Dermis blood vessel endothelial cell (primary cell): ENCODE results near the gene RUNX1. TPM values are rescaled to one million over a fixed set of nuclear protein-coding genes. Genes with fewer than 3 reads are reported as not detected.
A peak's percentile ranks its signal among the peaks of the same experiment; 100 is the strongest.

Experiments used
- DNase-seq: peaks from one replicate; pipeline ENCODE4 v3.0.0; 2010
- total RNA-seq: library from RNA; depleted of rRNA; stranded (reverse); fragments of >200 nt; gene quantifications from 2 replicates; pipeline ENCODE4 v1.2.3, GENCODE V29; 2014

The RUNX1 gene
- total RNA-seq, 1 donor from 2014 or later: 1.7 TPM

DNA sequence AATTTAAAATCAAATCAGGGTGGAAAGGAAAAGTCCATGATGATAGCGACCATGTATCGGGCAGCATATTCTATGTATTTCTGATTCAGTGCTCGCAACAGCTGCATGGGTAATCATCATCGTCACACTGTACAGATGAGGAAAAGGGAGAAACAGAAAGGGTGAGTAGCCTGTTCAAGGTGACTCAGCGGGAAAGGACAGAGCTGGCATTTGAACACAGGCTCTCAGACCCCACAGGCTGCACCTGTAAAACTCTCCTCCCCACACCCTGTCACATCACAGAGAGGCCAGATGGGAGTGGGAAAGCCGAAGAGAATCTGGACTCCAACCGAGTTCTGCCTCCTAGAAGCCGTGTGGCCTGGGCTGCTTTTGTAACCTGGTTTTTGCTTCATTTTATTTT, 14.0 kb downstream of the RUNX1 start:
- DNase-seq: no peak

DNA sequence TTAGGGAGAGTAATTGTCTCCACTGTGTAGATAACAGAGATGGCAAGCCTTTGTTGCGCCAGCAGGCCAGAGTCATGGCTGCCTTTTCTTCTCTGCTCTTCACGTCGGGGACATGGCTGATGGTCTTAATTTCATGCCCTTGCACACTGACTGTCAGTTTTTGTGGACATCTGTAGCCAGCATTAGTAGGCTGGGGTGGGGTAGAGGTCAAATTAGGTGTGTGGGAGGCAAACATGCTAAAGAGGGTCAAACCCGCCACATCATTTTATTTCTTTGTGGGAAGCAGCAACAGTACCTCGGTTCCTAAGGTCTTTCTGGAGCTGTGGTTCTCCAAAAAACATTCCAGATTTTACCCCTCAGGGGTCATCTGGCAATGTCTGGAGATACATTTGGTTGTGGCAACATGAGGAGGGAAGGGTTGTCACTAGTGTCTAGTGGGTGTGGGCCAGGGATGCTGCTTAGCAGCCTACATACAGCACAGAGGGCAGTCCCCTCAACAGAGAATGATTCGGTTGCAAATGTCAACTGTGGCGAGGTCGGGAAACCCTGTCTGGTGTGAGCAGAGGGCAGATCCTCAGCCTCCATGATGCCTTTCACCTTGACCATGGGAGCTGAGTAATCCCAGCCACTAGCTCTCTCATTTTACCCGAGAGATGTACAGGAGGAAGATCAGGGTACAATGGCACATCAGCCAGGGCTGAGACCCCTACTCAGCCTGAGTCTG, 14.7 kb downstream of the RUNX1 start:
- no peak for DNase-seq

DNA sequence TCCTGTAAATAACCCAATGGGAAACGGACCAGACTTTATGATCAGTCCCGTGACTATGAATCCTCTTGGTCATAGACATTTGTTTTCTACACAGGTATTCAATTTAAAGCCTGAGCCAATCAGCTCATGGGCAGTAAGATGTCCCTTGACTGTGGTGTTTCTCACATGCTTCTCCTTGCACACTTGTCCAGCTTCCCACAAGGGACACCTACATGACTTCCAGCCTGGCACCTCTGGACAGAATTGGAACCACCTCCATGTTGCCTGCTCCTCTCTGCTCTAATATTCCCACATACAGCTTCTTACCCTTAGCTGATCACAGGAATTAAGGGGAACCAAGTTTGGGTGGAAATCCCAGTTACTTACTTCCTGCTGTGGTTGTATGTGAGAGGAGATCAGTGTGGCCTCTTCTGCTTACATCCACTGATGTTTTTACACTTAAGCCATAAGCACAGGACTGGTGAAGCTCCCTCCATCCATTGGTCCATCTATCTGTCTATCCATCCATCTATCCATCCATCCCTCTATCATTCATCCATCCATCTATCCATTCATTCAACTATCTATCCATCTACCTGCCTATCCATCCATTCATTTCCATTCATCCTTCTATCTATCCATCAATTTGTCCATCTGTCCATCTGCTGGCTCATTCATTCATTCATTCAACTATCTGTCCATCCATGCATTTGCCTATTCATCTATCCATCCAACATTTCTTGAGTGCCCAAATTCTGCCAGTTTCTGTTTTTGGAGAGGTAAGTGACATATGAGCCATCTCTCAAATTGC, 16.4 kb downstream of the RUNX1 start:
- DNase-seq: no peak

DNA sequence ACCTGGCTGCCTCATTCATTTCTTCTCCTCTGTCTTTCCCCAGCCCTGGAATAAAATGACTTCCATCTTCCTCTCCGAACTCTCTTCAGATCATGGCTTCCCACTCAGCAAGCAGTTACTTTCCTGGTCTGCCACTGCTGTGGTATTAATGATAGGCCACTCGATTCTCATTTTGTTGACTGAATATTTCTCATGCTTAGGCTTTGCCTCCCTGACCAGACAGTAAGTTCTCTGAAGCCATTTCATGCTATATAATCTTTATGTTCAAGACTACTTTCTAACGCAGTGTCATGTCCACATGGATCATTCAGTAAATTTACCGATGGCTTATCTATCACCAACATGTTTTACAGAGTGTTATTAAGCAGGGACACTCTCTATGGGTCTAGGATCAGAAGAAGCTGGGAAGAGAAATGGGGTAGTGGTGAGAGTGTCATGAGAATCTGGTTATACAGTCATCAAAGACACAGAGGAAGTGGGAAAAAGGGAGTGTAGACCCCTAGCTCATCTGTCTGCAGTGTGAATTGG, 20.6 kb downstream of the RUNX1 start:
- DNase-seq: no peak

DNA sequence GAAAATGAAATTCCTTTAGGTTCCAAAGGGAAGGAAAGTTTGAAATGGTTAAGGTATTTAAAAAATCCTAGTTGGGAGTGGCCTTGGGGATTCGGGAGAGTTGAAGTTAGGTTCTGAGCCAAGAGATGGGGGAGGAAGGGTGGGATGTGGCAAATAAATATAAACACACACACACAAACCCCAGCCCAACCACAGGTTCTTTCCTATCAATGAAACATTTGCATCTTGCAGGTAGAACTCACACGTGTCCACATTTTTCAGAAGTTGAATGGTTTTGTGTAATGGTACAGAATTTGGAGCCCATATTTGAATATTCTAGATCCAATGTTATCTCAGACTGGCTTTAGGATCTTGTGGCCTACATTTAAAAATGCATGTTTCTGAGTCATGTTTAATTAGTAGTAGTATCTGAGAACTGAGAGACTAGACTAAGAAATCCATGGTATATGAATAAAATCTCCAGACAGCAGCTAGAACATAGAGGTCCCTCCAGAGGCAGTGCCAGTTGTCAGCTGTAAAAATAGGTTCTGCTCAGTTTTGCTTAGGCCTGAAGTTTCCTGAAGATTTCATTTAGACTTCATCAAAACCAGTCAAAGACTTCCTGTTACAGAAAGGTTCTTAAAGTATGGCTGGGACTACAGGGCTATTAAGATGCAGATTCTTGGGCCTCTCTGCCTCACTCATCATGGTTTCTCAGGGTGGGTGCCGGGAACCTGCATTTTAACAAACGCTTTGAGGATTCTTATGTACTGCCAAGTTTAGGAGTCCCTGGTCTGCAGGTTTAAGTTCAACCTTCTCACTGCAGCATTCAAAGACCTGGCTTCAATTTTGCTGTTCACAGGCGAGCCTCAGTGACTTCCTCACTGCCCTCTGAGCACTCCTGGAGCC, 21.3 kb downstream of the RUNX1 start:
- no peak for DNase-seq

DNA sequence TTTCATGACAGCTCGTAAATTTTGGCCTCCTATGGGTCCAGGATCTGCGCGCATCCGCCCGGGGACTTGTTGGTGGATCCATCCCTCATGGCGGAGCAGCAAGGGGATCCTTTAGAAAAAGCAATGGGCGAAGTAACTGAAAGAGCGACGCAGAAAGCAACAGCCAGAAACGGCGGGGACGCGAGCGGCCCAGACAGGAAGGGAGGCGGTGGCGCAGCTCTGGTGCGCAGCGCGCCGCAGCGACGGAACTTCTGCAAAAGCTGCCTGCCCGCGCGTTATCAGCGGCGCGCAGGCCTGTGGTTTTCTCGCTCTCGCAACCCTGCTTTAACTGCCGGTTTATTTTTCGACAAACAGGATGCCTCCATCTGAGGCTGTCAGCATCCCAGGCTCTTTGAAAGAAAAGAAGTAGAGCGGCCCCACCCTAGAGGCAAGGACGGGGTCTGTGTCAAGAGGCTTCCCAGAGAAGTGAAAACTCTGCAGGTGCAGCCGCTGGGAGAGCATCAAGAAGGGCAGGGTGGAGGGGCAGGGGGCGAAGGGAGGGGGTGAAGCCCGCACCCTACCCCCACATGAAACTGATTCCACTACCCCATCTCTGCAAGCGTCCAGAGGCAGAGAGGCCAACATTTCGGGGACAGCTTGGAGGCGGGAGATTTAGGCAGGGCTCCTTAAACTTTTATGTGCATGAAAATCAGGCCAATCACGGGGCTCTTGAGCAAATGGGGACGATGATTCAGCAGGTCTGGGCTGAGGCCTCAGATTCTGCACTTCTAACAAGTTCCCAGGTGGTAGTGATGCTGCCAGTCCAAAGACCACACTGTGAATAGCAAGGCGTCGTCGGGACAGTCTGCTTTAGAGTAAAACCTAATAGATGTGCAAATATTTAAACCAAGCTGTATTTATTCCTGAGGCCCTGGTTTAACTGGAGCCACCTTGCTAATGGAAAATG, 22.2 kb downstream of the RUNX1 start:
- DNase-seq: peak; percentile 15

DNA sequence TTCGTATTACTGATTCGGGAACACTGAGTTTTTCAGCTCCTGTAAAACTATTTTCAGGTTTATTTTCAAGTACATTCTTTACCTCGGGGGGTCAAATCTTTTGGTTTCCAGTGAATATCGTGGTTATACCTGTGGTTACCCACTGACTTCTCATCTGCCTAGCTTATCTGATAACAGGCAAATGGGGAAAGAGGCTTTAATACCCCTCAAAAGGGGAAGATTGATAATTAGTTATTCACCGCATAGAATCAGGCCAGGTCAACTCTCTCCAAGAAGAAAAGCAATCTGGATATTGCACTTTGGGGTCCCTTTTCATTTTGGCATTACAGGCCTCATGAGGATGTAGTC, 23.0 kb downstream of the RUNX1 start:
- DNase-seq: no peak

DNA sequence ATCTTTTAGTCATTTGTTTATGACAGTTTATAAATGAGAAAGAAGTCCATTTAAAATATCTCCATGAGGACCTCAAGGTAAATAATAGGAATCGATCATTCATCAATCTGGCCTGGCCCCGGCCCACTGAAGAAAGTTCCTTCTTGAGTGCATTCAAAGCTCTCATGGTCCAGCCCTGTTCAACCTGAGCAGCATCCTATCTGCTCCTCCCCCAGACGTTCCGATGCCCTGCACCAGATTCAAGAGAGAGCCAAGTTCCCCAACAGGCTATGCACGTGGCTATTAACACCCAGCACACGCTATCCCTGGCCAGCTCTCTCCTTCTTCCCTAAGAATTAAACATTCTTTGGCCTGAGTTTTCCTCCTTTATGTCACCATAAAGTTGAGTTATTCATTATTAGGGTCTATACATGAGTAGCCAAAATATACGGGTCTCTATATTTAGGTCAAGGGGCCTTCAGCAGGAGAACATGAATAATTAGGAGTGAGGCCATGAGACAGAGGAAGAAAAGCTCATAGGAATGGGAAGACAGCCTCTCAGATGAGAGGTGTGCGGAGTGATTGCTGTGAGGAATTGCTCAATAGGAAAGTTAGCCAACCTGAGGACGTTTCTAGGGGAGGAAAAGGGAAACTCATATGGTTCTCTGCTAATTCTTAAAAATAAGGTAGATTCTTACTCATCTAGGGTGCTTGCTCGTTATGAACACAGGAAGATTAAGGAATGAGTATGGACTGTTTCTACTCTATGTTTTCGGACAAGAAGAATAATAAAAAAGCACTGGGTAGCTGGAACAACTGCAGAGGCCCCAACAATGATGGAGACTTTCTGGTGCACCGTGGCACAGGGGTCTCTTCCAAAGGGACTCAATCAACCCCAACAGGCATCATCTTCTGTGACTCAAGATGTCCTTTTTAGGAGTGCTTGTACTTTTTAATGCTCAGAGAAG, 23.6 kb downstream of the RUNX1 start:
- DNase-seq: no peak

DNA sequence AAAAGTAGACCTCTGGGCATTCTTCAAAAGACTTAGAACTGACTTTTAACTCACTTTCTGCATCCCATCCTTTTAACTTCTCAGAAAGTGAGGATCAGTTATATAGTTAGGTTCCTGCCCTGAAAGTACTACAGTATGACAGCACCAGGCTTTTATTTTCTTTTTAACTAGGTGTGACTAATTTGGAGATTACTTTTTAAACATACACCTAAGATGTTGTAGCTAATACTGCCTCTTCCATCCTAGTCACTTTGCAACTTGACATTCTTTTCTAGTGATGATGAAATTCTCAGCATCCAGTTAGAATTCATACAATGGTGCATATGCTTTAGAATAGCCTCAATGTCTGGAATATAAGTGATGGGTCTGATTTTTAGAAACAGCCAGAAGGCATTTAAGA, 24.6 kb downstream of the RUNX1 start:
- DNase-seq: no peak

DNA sequence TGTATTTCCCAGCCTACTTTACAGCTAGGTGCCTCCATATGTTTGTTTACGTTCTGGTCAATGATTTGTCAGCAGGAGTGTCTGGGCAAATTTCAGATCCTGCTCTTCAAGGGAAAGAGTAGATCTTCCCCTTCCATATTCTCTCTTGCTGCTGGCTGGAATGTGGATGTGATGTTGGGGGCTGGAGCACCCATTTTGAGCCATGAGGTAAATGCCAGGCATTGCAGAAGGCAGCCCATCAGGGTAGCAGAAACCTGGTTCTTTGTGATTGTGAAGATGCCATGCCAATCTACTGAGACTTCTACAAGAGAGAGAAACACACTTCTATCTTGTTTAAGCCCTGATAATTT, 25.1 kb downstream of the RUNX1 start:
- no peak for DNase-seq

DNA sequence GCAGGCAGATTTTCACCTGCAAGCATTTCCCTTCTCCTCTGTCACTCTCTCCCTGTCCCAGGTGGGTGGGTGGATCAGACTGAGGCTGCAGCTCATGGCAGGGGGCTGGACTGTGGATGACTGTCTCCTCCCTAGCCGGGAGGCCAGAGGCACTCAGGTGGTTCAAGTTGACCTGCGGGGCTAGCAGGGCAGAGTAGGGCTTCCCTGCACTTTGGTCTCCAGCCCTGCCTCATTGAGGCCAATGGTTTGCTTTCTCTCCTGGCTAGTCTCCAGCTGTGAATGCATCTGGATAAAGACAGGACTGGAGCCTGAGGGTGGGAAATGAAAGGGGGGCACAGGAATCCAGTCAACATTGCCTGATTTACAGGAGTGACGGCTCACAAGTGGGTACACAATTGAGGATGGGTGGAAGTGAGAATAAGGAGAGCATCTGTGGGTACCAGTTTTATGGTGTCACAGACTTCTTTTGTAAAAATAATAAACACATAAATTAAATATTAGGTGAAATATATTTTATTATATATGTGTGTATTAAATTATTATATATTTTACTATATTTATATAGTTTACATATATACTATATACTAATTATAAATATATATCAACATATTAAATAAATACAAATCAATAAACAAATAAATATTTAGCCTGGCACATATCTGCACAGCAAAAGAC, 25.6 kb downstream of the RUNX1 start:
- DNase-seq: no peak

DNA sequence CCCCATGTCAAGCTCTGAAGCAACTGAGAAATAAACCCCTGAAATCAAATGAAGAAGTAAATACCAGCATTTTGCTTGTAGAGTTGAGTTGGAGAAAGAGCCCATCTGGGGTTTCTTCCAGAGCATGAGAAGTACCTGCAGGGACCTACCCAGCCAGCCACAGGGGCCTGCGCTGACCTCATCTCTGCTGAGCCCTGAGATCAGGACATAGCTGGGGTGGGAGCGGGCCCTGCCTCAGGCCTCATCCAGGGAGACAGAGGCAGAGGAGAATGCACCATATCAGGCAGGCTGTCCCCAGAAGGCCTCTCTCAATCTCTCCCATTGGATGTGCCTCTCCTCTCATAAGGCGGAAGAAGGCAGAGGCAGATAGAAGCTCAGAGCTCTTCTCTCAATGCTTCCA, 27.6 kb downstream of the RUNX1 start:
- DNase-seq: no peak

DNA sequence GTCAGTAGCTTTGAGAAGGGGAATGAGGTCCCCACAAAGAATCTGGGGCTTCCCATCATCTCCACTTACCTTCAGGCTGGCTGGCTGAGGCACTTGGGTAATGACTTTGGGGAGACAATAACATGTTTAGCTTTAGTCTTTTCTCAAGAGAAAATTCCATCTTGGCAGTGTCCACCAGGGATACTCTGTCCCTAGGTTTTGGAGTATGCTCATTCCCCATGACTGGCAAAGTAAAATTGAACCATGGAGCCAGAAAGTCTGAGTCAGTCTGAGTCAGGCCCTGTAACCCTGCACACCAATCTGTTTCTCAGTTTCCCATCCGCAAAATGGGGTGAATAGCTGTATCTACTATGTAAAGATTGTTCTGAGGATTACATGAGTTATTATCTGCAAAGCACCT, 28.2 kb downstream of the RUNX1 start:
- no peak for DNase-seq

DNA sequence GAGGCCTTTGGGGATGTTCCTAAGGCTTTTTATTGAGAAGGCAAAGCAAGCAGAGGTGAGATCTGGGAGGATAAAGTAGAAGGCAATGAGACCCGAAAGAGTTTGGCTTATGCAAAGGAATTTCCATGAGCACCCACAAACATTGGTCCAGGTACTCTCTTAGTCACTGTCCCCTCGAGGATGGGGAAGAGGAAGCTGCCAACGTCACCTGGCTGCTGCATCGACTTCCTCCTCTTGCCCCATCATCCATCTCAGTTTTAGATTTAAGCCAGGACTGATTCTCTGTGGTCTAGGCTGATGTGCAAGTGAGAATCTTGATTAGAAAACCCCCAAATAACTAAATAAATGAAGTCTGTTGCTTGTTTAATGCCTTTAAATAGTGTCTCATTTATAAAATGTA, 28.7 kb downstream of the RUNX1 start:
- no peak for DNase-seq

DNA sequence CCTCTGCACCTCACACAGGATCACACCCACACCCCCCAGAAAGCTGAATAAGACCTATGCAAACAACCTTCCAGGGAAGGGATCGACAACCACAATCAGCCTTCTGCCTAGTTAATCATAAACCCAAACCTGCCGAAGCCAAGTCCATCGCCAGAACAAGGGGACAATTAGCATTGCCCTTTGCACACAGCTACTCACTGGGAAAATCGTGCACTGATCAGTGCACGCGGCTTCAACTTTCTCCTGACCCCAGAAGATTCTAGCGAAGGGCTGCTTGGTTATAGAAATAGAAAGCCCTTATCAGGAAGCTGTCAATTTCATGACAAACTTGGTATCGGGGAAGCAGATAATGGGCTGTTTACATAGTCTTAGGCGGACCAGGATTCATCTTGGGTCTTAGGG, 29.5 kb downstream of the RUNX1 start:
- DNase-seq: no peak

DNA sequence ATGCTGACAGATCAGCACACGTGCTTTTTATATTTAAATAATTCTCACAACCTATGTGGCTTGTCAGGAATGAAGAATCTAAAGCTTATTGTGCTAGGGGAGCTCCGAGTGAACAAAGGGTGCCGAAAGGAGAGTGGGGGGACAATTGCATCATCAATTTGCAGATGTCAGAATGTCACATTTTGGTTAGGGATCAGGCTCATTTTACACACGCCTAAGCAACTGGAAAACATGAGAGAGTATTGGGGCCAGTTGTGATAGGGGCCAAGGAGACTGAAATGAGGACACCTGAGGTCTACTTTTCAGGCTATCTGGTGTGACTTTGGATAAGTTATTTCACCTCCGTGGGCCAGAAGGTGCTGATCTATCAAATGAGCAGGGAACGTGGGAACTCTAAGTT, 31.8 kb downstream of the RUNX1 start:
- DNase-seq: no peak

DNA sequence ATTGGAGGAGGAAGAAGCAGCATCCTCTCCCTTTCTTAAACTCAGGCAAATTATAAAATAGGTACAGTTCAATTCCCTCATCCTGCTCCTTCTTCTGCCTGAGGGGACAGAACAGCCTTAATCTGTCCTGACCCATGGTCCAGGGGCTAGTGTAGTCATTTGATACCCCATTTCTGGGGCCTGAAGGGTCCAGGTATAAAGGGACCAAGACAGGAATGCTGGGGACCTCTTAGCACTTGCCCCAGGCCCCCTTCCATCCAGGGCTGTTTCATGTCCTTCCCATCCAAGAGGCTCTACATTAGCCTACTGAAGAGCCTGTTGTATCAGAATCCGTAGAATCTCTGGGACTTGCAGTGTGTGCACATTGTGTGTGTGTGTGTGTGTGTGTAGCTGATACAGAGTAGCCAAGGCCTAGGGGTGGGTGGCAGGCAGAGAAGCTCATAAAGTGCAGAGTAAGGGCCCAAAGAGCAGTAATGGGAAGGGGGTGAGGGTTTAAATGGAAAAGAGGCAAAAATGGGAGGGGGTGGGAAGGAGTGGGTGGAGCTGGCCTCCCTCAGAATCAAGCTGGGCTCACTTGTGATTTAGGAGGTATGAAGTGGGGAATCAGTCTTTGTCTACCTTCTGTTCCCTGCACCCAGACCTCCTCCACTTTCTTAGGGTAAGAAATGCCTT, 32.4 kb downstream of the RUNX1 start:
- DNase-seq: no peak

DNA sequence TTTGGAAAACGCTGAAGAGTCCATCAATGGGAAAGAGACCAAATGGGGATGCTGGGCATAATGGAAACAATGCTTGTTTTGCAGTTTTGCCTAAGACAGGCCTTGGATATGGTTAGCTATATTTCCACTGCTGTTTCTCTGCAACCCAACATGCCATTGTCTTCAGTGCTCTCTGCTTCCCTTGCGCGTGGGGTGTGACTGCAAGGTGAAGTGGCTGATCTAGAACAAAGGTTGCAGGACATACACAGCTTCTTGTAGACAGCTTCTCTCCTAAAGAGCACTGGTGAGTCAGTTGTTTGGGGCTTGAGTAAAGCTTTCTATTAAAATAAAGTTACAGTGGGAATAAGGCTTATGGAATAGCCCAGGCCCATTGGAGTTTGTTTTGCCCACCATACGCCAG, 33.0 kb downstream of the RUNX1 start:
- DNase-seq: no peak

DNA sequence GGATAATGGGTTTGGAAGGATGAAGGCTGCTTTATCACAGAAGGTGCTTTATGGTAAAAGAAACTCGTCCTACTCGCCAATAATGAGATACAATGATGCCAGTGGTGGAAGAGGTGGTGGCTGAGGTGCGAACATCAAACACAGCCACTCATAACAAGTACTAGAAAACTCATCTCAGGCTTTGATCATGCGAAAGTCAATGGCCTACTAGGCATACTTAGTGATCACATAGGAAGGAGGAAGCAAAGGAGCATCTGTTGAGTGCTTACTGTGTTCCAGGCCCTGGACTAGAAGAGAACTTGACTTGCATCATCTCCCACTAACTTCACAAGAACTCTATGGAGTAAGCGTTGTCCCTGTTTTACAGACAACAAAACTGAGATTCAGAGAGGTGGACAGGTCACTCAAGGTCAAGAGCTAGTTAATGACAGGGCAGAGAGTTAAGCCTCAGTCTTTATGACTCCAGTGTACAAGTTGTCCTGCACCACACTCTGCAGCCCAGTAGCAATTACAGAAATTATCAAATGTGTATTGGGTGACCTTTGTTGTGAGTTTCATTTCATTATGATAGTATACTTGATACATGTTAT, 33.6 kb downstream of the RUNX1 start:
- no peak for DNase-seq
